Left lobe of liver (tissue), 2 donors: Measurements from ENCODE around the gene NUS1. TPM values are rescaled to one million over a fixed set of nuclear protein-coding genes. Genes with fewer than 3 reads are reported as not detected.
"Not testable (repeated sequence)": the region's sequence is repeated elsewhere in the genome, so short reads cannot be mapped to it uniquely, and the experiment has no call there.

Experiments used
- ATAC-seq: fragments of 200-7000 bp; cut with Tn5 transposase; one replicate; pipeline ENCODE4 v1.9.1; 2020; ENCODE audit warnings: mild to moderate bottlenecking, moderate library complexity
- DNase-seq: peaks from one replicate; pipeline ENCODE4 v3.0.0-alpha.2; 2020; ENCODE audit warnings: low spot score
- total RNA-seq: library from RNA; stranded (reverse); gene quantifications from one replicate; pipeline ENCODE4 v1.2.1, GENCODE V29; 2021
- donor health status: DM: no; HTN: no; CAD: no; lungs with moderate emphysema.
- donor health status: DM: no; HTN: yes; CAD: no.

NUS1 gene
- total RNA-seq = 21.1 TPM

GRCh38 chr6:117674991-117675657, at the start of gene NUS1:
Gene NUS1 (plus strand): TSS chr6:117675469. CDS start chr6:117675671, 202 bp downstream.
- peak; percentile 98 for DNase-seq
- ATAC-seq = peak; percentile 97

DNA sequence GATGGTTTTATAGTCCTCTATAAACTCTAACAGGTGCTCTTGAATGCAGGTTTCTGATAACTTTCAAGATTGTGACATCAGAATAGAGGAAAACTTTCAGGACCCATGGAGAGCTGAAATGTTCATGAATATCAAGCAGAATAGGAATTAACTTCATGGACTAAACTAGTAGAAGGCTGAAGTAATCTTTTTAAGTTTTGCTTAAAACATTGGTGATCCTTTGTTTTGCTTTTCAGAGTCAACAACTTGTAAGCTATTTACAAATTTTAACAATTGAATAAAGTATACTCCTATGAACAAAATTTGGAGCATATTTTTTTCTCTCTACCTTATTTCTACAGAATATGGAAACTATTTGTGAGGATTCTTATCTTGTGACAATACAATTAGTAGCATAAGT, 47.7 kb upstream of the NUS1 start:
- ATAC-seq (no peak), DNase-seq (no peak)

- no peak for DNase-seq
- ATAC-seq = peak; percentile 52
These were observed 46.1 kb upstream of the NUS1 start for GRCh38 chr6:117629119-117629660.

GRCh38 chr6:117637770-117638169, 37.5 kb upstream of the NUS1 start:
- no peak for ATAC-seq
- DNase-seq = no peak

GRCh38 chr6:117642976-117643375, 32.3 kb upstream of the NUS1 start:
- DNase-seq = no peak
- no peak for ATAC-seq

GRCh38 chr6:117651984-117652383, 23.3 kb upstream of the NUS1 start:
- ATAC-seq, DNase-seq: not testable (repeated sequence)

DNA sequence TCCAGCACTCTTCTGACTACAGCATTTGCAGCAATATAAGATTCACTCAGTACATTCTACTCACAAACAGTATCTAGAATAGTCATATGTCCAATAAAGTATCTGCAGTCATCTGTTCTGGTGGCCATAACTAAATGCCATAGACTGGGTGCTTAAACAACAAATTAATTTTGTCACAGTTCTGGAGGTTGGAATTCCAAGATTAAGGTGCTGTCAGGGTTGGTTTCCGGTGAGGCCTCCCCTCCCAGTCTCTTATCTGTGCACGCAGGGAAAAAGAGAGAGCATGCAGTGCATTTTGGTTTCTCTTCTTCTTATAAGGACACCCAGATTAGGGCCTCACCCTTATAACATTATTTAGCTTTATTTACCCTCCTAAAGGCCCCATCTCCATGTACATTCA, 21.3 kb upstream of the NUS1 start:
- ATAC-seq (no peak), DNase-seq (no peak)

- no peak for ATAC-seq
These were observed 19.9 kb upstream of the NUS1 start for GRCh38 chr6:117655380-117655779.

GRCh38 chr6:117666881-117667280, 8.4 kb upstream of the NUS1 start:
- no peak for DNase-seq
- no peak for ATAC-seq

More at GRCh38 chr6:117655380-117655779, 19.9 kb upstream of the NUS1 start:
- DNase-seq = no peak

GRCh38 chr6:117668736-117669135, 6.5 kb upstream of the NUS1 start:
- DNase-seq (no peak), ATAC-seq (no peak)

DNA sequence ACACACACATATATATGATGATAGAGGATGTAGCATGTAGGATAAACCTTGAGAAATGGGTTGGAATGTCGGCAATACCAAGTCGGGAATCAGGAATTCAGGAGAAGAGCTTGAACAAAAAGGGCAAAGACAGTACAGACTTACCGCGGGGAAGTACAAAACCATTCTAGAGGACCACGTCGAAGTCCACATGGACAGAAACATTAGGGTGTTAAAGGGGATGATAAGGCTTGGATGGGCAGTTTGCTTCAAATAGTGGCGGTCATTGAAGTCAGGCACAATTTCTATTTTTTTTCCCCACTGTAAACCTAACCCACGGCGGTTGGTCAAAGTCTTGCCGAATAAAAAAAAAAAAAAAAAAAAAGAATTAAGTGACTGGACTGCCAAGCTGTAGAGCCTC, 766 bp upstream of the NUS1 start:
- DNase-seq = no peak
- no peak for ATAC-seq

GRCh38 chr6:117675658-117676301, 511 bp downstream of the NUS1 start:
- not testable (repeated sequence) for DNase-seq
- ATAC-seq = peak; percentile 70

- ATAC-seq = no peak
- no peak for DNase-seq
These were observed 1.4 kb downstream of the NUS1 start for GRCh38 chr6:117676577-117677218.

GRCh38 chr6:117677553-117678141, 2.4 kb downstream of the NUS1 start:
- no peak for ATAC-seq
- no peak for DNase-seq

DNA sequence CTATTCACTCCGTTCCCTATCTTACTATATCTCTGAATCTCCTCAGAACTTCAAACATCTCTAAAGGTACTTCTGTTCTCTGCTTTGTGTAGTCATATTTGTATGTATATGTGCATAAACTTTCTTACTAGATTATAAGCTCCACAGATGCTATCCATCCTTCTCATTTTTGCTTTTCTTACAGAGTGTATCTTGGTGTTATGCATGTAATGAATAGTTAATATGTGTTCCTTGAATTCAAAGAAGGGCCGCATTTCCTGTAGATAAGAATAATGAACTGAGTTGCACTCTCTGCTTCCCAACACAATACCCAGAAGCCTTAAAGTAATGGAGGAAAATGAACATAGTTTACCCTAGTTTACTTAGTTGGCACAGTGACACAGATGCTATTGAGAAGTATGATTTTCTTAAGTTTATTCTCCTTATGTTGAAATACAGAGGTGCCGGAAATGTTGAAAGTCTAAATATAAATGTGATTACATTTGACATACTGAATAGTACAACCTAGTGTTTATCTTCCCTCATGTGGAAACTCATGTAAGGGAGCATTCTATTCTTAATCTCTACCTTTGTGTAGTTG, 6.0 kb downstream of the NUS1 start:
- ATAC-seq = no peak
- no peak for DNase-seq

DNA sequence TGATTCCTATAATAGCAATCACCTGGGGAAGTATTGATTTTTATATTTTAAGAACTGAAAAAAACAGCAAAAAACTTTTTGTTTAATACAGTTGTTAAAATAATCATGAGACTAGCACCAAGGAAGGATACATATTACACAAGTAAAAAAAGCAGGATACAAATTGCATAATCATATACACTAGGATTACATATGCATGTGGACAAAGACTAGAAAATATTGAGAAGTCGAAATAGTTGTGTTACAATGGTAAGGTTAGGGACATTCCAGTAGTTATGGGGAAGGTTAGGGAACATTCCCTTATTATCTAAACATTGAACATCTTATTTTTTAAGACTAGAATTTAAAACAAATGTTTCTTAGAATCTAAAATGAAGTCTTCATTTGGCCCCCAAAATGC, 9.5 kb downstream of the NUS1 start:
- DNase-seq (no peak), ATAC-seq (no peak)

GRCh38 chr6:117685359-117685758, 10.1 kb downstream of the NUS1 start:
- ATAC-seq (no peak), DNase-seq (no peak)

- ATAC-seq = no peak
- no peak for DNase-seq
These were observed 11.9 kb downstream of the NUS1 start for GRCh38 chr6:117687021-117687648.

DNA sequence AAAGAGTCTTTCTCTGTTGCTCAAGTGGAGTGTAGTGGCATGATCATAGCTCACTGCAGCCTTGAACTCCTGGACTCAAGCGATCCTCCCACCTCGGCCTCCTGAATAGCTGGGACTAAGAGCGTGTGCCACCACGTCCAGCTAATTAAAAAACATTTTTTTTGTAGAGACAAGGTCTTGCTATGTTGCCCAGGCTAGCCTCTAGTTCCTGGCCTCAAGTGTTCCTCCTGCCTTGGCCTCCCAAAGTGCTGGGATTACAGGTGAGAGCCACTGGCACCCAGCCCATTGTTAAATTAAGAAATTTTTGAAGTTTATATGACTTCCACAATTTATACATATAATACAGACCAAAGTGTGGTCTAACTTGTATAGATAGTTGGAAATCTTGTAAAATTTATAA, 14.3 kb downstream of the NUS1 start:
- ATAC-seq, DNase-seq: not testable (repeated sequence)

GRCh38 chr6:117706504-117706903, 31.2 kb downstream of the NUS1 start:
- DNase-seq (no peak), ATAC-seq (no peak)
